Mesenchymal stem cell (in vitro differentiated cells and primary cell): ENCODE measurements around the gene COX4I1.
"Not testable (repeated sequence)": the region's sequence is repeated elsewhere in the genome, so short reads cannot be mapped to it uniquely, and the experiment has no call there.

Source experiments
- DNase-seq: peaks from one replicate; pipeline ENCODE4 v3.0.0-alpha.2; 2013
- H2AFZ ChIP-seq: one replicate; pipeline ENCODE4 v1.6.1; 2013; ENCODE audit warnings: low read depth, mild to moderate bottlenecking, control low read depth, inconsistent platforms, low read length, moderate library complexity
- H2AK5ac ChIP-seq: 2 replicates; pipeline ENCODE4 v1.6.1; 2013; ENCODE audit warnings: low read length, moderate library complexity, mild to moderate bottlenecking, inconsistent platforms; ENCODE audit not compliant: severe bottlenecking
- H2BK120ac ChIP-seq: one replicate; pipeline ENCODE4 v1.6.1; 2013; ENCODE audit warnings: low read depth, mild to moderate bottlenecking, inconsistent platforms, low read length, moderate library complexity
- H2BK12ac ChIP-seq, 2 experiments: one replicate each; pipeline ENCODE4 v1.6.1; 2013; ENCODE audit warnings: inconsistent platforms in 2 of 2, low read length in 2 of 2, mild to moderate bottlenecking in 2 of 2, moderate library complexity in 2 of 2, control low read depth in 1 of 2
- H2BK15ac ChIP-seq: one replicate; pipeline ENCODE4 v1.6.1; 2013; ENCODE audit warnings: mild to moderate bottlenecking, low read depth, inconsistent platforms; ENCODE audit not compliant: poor library complexity, severe bottlenecking
- H2BK5ac ChIP-seq: 2 replicates; pipeline ENCODE4 v1.6.1; 2013; ENCODE audit warnings: low read depth, mild to moderate bottlenecking, low read length, control low read depth, inconsistent platforms; ENCODE audit not compliant: poor library complexity, severe bottlenecking
- H3K14ac ChIP-seq, 2 experiments: one replicate each; pipeline ENCODE4 v1.6.1; 2013; ENCODE audit warnings: inconsistent platforms in 2 of 2, low read length in 2 of 2, control low read depth in 1 of 2, mild to moderate bottlenecking in 1 of 2, moderate library complexity in 1 of 2
- H3K18ac ChIP-seq, 2 experiments: one replicate each; pipeline ENCODE4 v1.6.1; 2013; ENCODE audit warnings: inconsistent platforms in 2 of 2, low read length in 2 of 2, control low read depth in 1 of 2, low read depth in 1 of 2, mild to moderate bottlenecking in 1 of 2
- H3K23ac ChIP-seq, 2 experiments: one replicate each; pipeline ENCODE4 v1.6.1; 2013; ENCODE audit warnings: inconsistent platforms in 2 of 2, low read length in 2 of 2, mild to moderate bottlenecking in 2 of 2, moderate library complexity in 2 of 2, control low read depth in 1 of 2
- H3K27ac ChIP-seq: 2 replicates; pipeline ENCODE4 v1.5.1; 2013; ENCODE audit warnings: mild to moderate bottlenecking, moderate library complexity, low read length, control low read depth, inconsistent platforms; ENCODE audit not compliant: poor library complexity, severe bottlenecking
- H3K27me3 ChIP-seq, 2 experiments: 2 replicates each; pipeline versions ENCODE4 v1.6.1 to v1.7.0; 2013; ENCODE audit warnings: low read length in 2 of 2, mild to moderate bottlenecking in 2 of 2, moderate library complexity in 2 of 2, control low read depth in 1 of 2, inconsistent platforms in 1 of 2; ENCODE audit not compliant: control insufficient read depth in 1 of 2, insufficient read depth in 1 of 2
- H3K36me3 ChIP-seq, 2 experiments: 2 replicates each; pipeline versions ENCODE4 v1.6.1 to v1.7.0; 2013; ENCODE audit warnings: low read length in 2 of 2, control low read depth in 1 of 2, inconsistent platforms in 1 of 2, low read depth in 1 of 2, mild to moderate bottlenecking in 1 of 2; ENCODE audit not compliant: insufficient read depth in 2 of 2, control insufficient read depth in 1 of 2
- H3K4ac ChIP-seq, 2 experiments: one replicate each; pipeline ENCODE4 v1.6.1; 2013; ENCODE audit warnings: inconsistent platforms in 2 of 2, low read length in 2 of 2, mild to moderate bottlenecking in 2 of 2, moderate library complexity in 2 of 2, control low read depth in 1 of 2, low read depth in 1 of 2
- H3K4me1 ChIP-seq: 2 replicates; pipeline ENCODE4 v1.6.1; 2013; ENCODE audit warnings: low read depth, low read length, control low read depth; ENCODE audit not compliant: control insufficient read depth, insufficient read depth
- H3K4me2 ChIP-seq: 2 replicates; pipeline ENCODE4 v1.6.1; 2013; ENCODE audit warnings: low read length, mild to moderate bottlenecking, inconsistent platforms; ENCODE audit not compliant: poor library complexity, severe bottlenecking
- H3K4me3 ChIP-seq, 2 experiments: 2 replicates each; pipeline versions ENCODE4 v1.5.1 to v1.7.0; 2013; ENCODE audit warnings: low read length in 2 of 2, mild to moderate bottlenecking in 2 of 2, control low read depth in 1 of 2, low read depth in 1 of 2; ENCODE audit not compliant: insufficient read depth in 1 of 2
- H3K79me1 ChIP-seq: replicated peaks from 2 replicates; pipeline ENCODE4 v1.6.1; 2013; ENCODE audit warnings: mild to moderate bottlenecking, control low read depth, low read length, inconsistent platforms; ENCODE audit not compliant: poor library complexity, severe bottlenecking
- H3K9ac ChIP-seq: 2 replicates; pipeline ENCODE4 v1.7.0; 2013; ENCODE audit warnings: mild to moderate bottlenecking, low read length, moderate library complexity
- H3K9me3 ChIP-seq: 2 replicates; pipeline ENCODE4 v1.7.0; 2013; ENCODE audit warnings: mild to moderate bottlenecking, low read length; ENCODE audit not compliant: control insufficient read depth
- H4K8ac ChIP-seq: one replicate; pipeline ENCODE4 v1.6.1; 2013; ENCODE audit warnings: inconsistent platforms, mild to moderate bottlenecking, low read length, moderate library complexity
- H4K91ac ChIP-seq: one replicate; pipeline ENCODE4 v1.6.1; 2013; ENCODE audit warnings: mild to moderate bottlenecking, low read length, inconsistent platforms
- WGBS: methylation state at CpG from one replicate; pipeline ENCODE4 v1.1.7; 2013; ENCODE audit warnings: mixed read lengths; 5-methylcytosine and 5-hydroxymethylcytosine counted together

COX4I1 gene

DNA sequence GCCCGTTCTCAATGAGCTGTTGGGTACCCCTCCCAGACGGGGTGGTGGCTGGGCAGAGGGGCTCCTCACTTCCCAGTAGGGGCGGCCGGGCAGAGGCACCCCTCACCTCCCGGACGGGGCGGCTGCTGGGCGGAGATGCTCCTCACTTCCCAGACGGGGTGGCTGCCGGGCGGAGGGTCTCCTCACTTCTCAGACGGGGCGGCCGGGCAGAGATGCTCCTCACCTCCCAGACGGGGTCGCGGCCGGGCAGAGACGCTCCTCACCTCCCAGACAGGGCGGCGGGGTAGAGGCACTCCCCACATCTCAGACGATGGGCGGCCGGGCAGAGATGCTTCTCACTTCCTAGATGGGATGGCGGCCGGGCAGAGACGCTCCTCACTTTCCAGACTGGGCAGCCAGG is 8.6 kb downstream of the COX4I1 start:
- H4K8ac ChIP-seq, H3K27ac ChIP-seq, H3K9me3 ChIP-seq, H2AFZ ChIP-seq, H3K14ac ChIP-seq, DNase-seq, H3K4me2 ChIP-seq, H4K91ac ChIP-seq, H2AK5ac ChIP-seq, H2BK12ac ChIP-seq, H3K23ac ChIP-seq, H3K18ac ChIP-seq, H2BK15ac ChIP-seq, H3K4ac ChIP-seq, H2BK5ac ChIP-seq, H3K4me1 ChIP-seq, H2BK120ac ChIP-seq, H3K4me3 ChIP-seq, H3K9ac ChIP-seq: not testable (repeated sequence)
- peaks cover 16 to 30% of the 10 kb centered on the region in 2 experiments for H3K27me3 ChIP-seq
- H3K36me3 ChIP-seq, result peaks cover 32 to 39% of the 10 kb centered on the region in 2 experiments
- over 99% methylated on average over 10 of the region's 27 CpGs for WGBS
- H3K79me1 ChIP-seq, result peaks cover 18% of the 10 kb centered on the region

DNA sequence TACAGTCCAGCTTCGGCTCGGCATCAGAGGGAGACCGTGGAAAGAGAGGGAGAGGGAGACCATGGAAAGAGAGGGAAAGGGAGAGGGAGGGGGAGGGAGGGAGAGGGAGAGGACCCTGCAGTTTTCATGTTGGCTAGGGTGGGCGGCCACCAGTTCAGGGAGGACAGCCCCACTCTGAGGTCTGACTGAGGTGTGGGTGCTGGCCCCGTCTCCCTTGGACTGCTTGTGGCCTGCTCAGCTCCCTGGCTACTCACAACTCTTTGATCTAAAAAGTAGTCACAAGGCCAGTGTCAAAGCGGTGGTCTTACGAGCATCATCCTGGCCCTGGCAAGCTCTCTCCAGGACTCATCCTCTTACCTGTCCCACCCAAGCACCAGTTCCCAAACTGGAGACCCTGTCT is 9.4 kb downstream of the COX4I1 start:
- H3K27ac ChIP-seq, result no peak overlapping the region
- no peaks in the 10 kb centered on the region for H3K9me3 ChIP-seq
- no peak overlapping the region for H3K14ac ChIP-seq
- no peak overlapping the region for H3K4ac ChIP-seq
- peaks cover 20 to 38% of the 10 kb centered on the region in 2 experiments for H3K27me3 ChIP-seq
- H4K91ac ChIP-seq, result no peak overlapping the region
- no peak overlapping the region for H2BK12ac ChIP-seq
- H2BK15ac ChIP-seq, result no peak overlapping the region
- H3K18ac ChIP-seq, result no peak overlapping the region
- peaks cover 1% of the 10 kb centered on the region for H3K4me1 ChIP-seq
- H3K79me1 ChIP-seq, result peaks cover 15% of the 10 kb centered on the region
- no peak overlapping the region for H3K23ac ChIP-seq
- H4K8ac ChIP-seq, result no peak overlapping the region
- no peak overlapping the region for H2AFZ ChIP-seq
- no peak for DNase-seq
- H3K36me3 ChIP-seq, result peaks cover 28 to 31% of the 10 kb centered on the region in 2 experiments
- no peak overlapping the region for H2BK5ac ChIP-seq
- no peak overlapping the region for H3K9ac ChIP-seq
- no peak overlapping the region for H2AK5ac ChIP-seq
- WGBS, result 99% methylated on average over 5 of the region's 7 CpGs
- H2BK120ac ChIP-seq, result no peak overlapping the region
- no peak overlapping the region for H3K4me3 ChIP-seq
- no peak overlapping the region for H3K4me2 ChIP-seq

DNA sequence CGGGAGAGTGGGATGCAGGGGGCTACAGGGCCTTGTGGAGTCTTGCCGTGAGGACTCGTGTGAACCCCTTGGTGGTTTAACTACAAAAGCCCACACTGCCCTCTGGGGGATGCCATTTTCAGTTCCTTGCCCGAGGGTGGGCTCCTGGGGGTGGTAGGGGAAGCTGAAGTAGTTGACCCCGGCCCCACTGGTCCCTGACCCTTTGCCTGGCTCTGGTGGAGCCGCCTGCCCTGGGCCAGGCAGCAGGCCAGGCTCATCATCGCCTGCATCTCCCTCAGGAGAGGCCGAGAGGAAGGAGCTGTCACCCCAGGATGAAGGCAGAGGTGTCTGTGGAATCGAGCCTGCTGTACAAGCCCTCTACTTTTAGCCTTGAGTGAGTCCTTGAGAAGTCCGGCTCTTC is 10.2 kb downstream of the COX4I1 start:
- no peak overlapping the region for H2AK5ac ChIP-seq
- H3K79me1 ChIP-seq, result peaks cover 12% of the 10 kb centered on the region
- no peak overlapping the region for H4K8ac ChIP-seq
- H3K18ac ChIP-seq, result no peak overlapping the region
- no peak overlapping the region for H4K91ac ChIP-seq
- peaks cover 1% of the 10 kb centered on the region for H3K4me1 ChIP-seq
- H3K9me3 ChIP-seq, result no peaks in the 10 kb centered on the region
- no peak overlapping the region for H3K14ac ChIP-seq
- H3K4me3 ChIP-seq, result no peak overlapping the region
- H2BK5ac ChIP-seq, result no peak overlapping the region
- no peak overlapping the region for H3K9ac ChIP-seq
- no peak overlapping the region for H2BK120ac ChIP-seq
- DNase-seq, result no peak
- H2AFZ ChIP-seq, result no peak overlapping the region
- H3K23ac ChIP-seq, result no peak overlapping the region
- H3K4me2 ChIP-seq, result no peak overlapping the region
- H3K27me3 ChIP-seq, result peaks cover 20 to 45% of the 10 kb centered on the region in 2 experiments
- H2BK15ac ChIP-seq, result no peak overlapping the region
- 83% methylated on average over 10 of the region's 10 CpGs for WGBS
- H3K27ac ChIP-seq, result no peak overlapping the region
- no peak overlapping the region for H2BK12ac ChIP-seq
- no peak overlapping the region for H3K4ac ChIP-seq
- peaks cover 24 to 26% of the 10 kb centered on the region in 2 experiments for H3K36me3 ChIP-seq

DNA sequence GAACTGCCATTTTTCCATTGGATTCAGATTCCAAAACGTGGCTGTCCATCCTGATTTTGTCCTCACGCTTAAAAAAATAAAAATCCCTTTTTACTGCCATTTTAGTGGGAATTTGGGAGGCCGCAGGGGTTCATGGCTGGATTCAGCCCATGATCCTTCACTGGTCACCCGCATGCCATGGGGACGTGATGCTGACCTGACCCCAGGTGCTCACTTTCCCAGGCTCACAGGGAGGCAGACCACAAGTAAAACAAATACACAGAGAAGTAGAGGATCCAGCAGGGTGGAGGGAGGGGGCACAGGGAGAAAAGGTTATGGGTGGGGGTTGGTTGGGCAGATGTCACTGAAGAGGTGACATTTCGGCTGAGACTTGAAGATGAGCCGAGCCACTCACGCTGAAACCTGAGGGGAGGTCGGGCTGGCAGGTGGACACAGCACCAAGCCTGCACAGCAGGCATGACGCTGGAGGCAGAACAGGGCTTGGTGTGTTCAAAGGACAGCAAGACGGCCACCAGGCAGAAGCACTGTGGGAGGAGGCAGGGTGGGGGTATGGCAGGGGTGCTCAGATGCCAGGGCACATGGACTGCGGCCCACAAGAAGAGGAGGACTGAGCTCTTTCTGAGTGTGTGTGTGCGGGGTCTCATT is 10.7 kb downstream of the COX4I1 start:
- Histone ChIP-seq H3K4ac (no peak overlapping the region), H3K4me1 (peaks cover 1% of the 10 kb centered on the region), H2BK15ac (no peak overlapping the region), H3K4me3 (no peak overlapping the region), H3K14ac (no peak overlapping the region), H2AK5ac (no peak overlapping the region), H2BK5ac (no peak overlapping the region), H3K9ac (no peak overlapping the region), H3K9me3 (no peaks in the 10 kb centered on the region), H3K27me3 (peaks cover 25 to 51% of the 10 kb centered on the region in 2 experiments), H3K4me2 (no peak overlapping the region), H3K36me3 (peaks cover 18 to 20% of the 10 kb centered on the region in 2 experiments), H2BK120ac (no peak overlapping the region), H3K27ac (no peak overlapping the region), H4K91ac (peak overlapping the region; percentile 43), H3K18ac (no peak overlapping the region), H3K79me1 (peaks cover 8% of the 10 kb centered on the region), H2BK12ac (no peak overlapping the region), H2AFZ (no peak overlapping the region), H4K8ac (no peak overlapping the region), H3K23ac (no peak overlapping the region)
- no peak for DNase-seq
- 92% methylated on average over 13 of the region's 13 CpGs for WGBS
